Measurements from ENCODE around the gene ADGRB3. TPM values are rescaled to one million over a fixed set of nuclear protein-coding genes. Genes with fewer than 3 reads are reported as not detected.

The ADGRB3 gene
- total RNA-seq, 1 donor from 2014 or later = 3.5 TPM

DNA sequence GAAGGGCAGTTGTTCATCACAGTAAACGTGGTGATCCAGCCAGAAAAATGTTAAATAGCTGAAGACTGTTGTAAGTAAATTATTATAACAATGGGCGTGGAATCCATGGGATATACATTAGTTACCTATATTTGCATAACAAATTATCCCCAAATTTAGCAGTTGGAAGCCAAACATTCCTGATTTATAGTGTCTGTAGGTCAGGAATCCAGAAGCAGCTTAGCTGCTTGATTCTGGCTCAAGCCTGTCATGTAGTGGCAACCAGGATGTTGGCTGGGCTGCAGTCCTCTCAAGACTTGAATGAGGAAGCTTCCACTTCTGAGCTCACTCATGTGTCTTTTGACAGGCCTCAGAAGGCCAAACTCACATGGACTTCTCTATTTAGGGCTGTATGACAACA lies 6.9 kb upstream of the ADGRB3 start:
- ATAC-seq (peak; percentile 70), DNase-seq (no peak)
- TF ChIP-seq, protein P1, sequence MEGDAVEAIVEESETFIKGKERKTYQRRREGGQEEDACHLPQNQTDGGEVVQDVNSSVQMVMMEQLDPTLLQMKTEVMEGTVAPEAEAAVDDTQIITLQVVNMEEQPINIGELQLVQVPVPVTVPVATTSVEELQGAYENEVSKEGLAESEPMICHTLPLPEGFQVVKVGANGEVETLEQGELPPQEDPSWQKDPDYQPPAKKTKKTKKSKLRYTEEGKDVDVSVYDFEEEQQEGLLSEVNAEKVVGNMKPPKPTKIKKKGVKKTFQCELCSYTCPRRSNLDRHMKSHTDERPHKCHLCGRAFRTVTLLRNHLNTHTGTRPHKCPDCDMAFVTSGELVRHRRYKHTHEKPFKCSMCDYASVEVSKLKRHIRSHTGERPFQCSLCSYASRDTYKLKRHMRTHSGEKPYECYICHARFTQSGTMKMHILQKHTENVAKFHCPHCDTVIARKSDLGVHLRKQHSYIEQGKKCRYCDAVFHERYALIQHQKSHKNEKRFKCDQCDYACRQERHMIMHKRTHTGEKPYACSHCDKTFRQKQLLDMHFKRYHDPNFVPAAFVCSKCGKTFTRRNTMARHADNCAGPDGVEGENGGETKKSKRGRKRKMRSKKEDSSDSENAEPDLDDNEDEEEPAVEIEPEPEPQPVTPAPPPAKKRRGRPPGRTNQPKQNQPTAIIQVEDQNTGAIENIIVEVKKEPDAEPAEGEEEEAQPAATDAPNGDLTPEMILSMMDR (IDR thresholded peaks at IDR 0.05) = no peak
- Histone ChIP-seq H3K27ac (no peak overlapping the region), H3K4me3 (no peak overlapping the region), H3K36me3 (no peaks in the 10 kb centered on the region), H3K27me3 (no peaks in the 10 kb centered on the region), H3K9me3 (no peaks in the 10 kb centered on the region), H3K4me1 (no peaks in the 10 kb centered on the region)
- intact Hi-C loops (cut with DNase I) = no loop called here

GRCh38 chr6:68632734-68633133 lies 2.3 kb upstream of the ADGRB3 start:
- DNase-seq (no peak), ATAC-seq (no peak)
- Histone ChIP-seq H3K4me3 (no peak overlapping the region), H3K9me3 (no peaks in the 10 kb centered on the region), H3K27me3 (peaks cover 14% of the 10 kb centered on the region), H3K36me3 (no peaks in the 10 kb centered on the region), H3K27ac (no peak overlapping the region), H3K4me1 (peaks cover 10% of the 10 kb centered on the region)
- TF ChIP-seq, protein P1 (IDR thresholded peaks at IDR 0.05) = no peak
- intact Hi-C loops (cut with DNase I) = no loop called here

- intact Hi-C loops (cut with DNase I) = no loop called here
- peaks cover 10% of the 10 kb centered on the region for H3K4me1 ChIP-seq
- peaks cover 18% of the 10 kb centered on the region for H3K27me3 ChIP-seq
- no peak overlapping the region for H3K27ac ChIP-seq
- ATAC-seq (no peak), DNase-seq (no peak)
- peak overlapping the region; percentile 64 for H3K4me3 ChIP-seq
- no peaks in the 10 kb centered on the region for H3K36me3 ChIP-seq
- TF ChIP-seq, protein P1 (IDR thresholded peaks at IDR 0.05) = no peak
- no peaks in the 10 kb centered on the region for H3K9me3 ChIP-seq
Observed at GRCh38 chr6:68633281-68633971, 1.7 kb upstream of the ADGRB3 start.

GRCh38 chr6:68633972-68634725 lies 933 bp upstream of the ADGRB3 start:
- intact Hi-C loops (cut with DNase I) = no loop called here
- H3K27ac ChIP-seq = peak overlapping the region; percentile 63
- DNase-seq (peak; percentile 54), ATAC-seq (no peak)
- peak overlapping the region; percentile 64 for H3K4me3 ChIP-seq
- peaks cover 10% of the 10 kb centered on the region for H3K4me1 ChIP-seq
- peaks cover 18% of the 10 kb centered on the region for H3K27me3 ChIP-seq
- no peaks in the 10 kb centered on the region for H3K9me3 ChIP-seq
- TF ChIP-seq, protein P1 (IDR thresholded peaks at IDR 0.05) = no peak
- H3K36me3 ChIP-seq = no peaks in the 10 kb centered on the region

GRCh38 chr6:68635412-68635705 lies 277 bp downstream of the ADGRB3 start:
- TF ChIP-seq, protein P1 (IDR thresholded peaks at IDR 0.05) = no peak

More at GRCh38 chr6:68635412-68635705, 277 bp downstream of the ADGRB3 start:
- Histone ChIP-seq H3K27me3 (peaks cover 18% of the 10 kb centered on the region), H3K4me1 (peaks cover 10% of the 10 kb centered on the region), H3K4me3 (peak overlapping the region; percentile 64), H3K9me3 (no peaks in the 10 kb centered on the region), H3K36me3 (no peaks in the 10 kb centered on the region), H3K27ac (peak overlapping the region; percentile 56)
- ATAC-seq (no peak), DNase-seq (no peak)
- intact Hi-C loops (cut with DNase I) = no loop called here

Measured in upper lobe of right lung (tissue), 1 donor.